GM21529 (cell line): ENCODE measurements around the gene LEF1.

Experiments
- ATAC-seq: cut with Tn5 transposase; IDR thresholded peaks from one replicate; pipeline ENCODE4 v1.9.1; 2021; ENCODE audit not compliant: unreplicated experiment

Gene LEF1

GRCh38 chr4:108114503-108114902, 54.2 kb downstream of the LEF1 start:
- ATAC-seq = no peak

- ATAC-seq = no peak
These were observed 55.5 kb downstream of the LEF1 start for GRCh38 chr4:108113229-108113628.

- no peak for ATAC-seq
These were observed 57.0 kb downstream of the LEF1 start for GRCh38 chr4:108111781-108112180.

- ATAC-seq = no peak
These were observed 58.3 kb downstream of the LEF1 start for GRCh38 chr4:108110450-108110849.

- peak; percentile 86 for ATAC-seq
These were observed 58.7 kb downstream of the LEF1 start for GRCh38 chr4:108109997-108110416.

- no peak for ATAC-seq
These were observed 59.6 kb downstream of the LEF1 start for GRCh38 chr4:108109111-108109510.

GRCh38 chr4:108107729-108108382, 60.9 kb downstream of the LEF1 start:
- no peak for ATAC-seq

- ATAC-seq = no peak
These were observed 61.6 kb downstream of the LEF1 start for GRCh38 chr4:108107101-108107500.

GRCh38 chr4:108106186-108106585, 62.5 kb downstream of the LEF1 start:
- ATAC-seq = no peak

GRCh38 chr4:108103099-108103862, 65.5 kb downstream of the LEF1 start:
- no peak for ATAC-seq

- ATAC-seq = no peak
These were observed 67.9 kb downstream of the LEF1 start for GRCh38 chr4:108100827-108101226.

- no peak for ATAC-seq
These were observed 68.9 kb downstream of the LEF1 start for GRCh38 chr4:108099838-108100237.

- ATAC-seq = no peak
These were observed 70.7 kb downstream of the LEF1 start for GRCh38 chr4:108097990-108098553.

- ATAC-seq = no peak
These were observed 73.7 kb downstream of the LEF1 start for GRCh38 chr4:108094923-108095482.

GRCh38 chr4:108094131-108094530, 74.6 kb downstream of the LEF1 start:
- no peak for ATAC-seq

- no peak for ATAC-seq
These were observed 76.4 kb downstream of the LEF1 start for GRCh38 chr4:108092288-108092687.

- ATAC-seq = no peak
These were observed 81.3 kb downstream of the LEF1 start for GRCh38 chr4:108087293-108087967.

GRCh38 chr4:108081256-108081655, 87.5 kb downstream of the LEF1 start:
- no peak for ATAC-seq

- ATAC-seq = no peak
These were observed 88.0 kb downstream of the LEF1 start for GRCh38 chr4:108080747-108081146.

GRCh38 chr4:108078024-108078733, 90.6 kb downstream of the LEF1 start:
- ATAC-seq = no peak

- peak; percentile 55 for ATAC-seq
These were observed 96.4 kb downstream of the LEF1 start for GRCh38 chr4:108072300-108072699.
